ENCODE results near the gene APLNR.

GRCh38 chr11:57202281-57202680, 34.8 kb downstream of the APLNR start:
- TF ChIP-seq EGR1 (IDR thresholded peaks at IDR 0.05) (no peak), EP300 (IDR thresholded peaks at IDR 0.05; ENCODE audit: borderline replicate concordance) (no peak), TEAD4 (IDR thresholded peaks at IDR 0.05) (no peak), TAF1 (IDR thresholded peaks at IDR 0.05; ENCODE audit: low read depth) (no peak), RAD21 (IDR thresholded peaks at IDR 0.05; ENCODE audit: low read depth) (no peak), MAX (IDR thresholded peaks at IDR 0.05) (no peak), YY1 (IDR thresholded peaks at IDR 0.05; ENCODE audit: low read depth) (no peak), REST (IDR thresholded peaks at IDR 0.05; ENCODE audit: low read depth) (no peak), CEBPB (IDR thresholded peaks at IDR 0.05) (no peak), FOXM1 (IDR thresholded peaks at IDR 0.05; ENCODE audit: borderline replicate concordance, low read depth) (no peak), CREB1 (IDR thresholded peaks at IDR 0.05; ENCODE audit: low read depth) (no peak)

All from Ishikawa (cell line).